Measurements from ENCODE around the gene ARHGAP24.
"Not testable (repeated sequence)": the region's sequence is repeated elsewhere in the genome, so short reads cannot be mapped to it uniquely, and the experiment has no call there.

Gene ARHGAP24

DNA sequence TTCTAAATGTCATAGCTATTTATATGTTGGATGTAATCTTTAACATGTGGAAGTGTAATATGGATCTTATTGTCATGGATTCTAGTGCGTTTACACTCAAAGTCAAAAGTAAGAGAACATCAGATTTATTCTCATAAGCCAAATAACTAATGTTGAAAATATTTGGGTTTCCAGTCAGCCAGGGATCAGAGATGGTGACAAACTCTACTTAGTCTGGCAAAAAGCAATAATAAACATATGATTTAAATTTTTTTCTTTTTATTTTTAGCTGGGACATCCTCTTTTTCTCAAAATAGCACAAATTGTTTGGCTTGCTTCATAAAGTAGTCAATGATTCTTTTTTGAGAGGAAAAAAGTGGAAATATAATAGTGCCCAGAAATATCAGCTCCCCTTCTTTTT is 392.3 kb downstream of the ARHGAP24 start:
- DNase-seq: peak; percentile 59

DNA sequence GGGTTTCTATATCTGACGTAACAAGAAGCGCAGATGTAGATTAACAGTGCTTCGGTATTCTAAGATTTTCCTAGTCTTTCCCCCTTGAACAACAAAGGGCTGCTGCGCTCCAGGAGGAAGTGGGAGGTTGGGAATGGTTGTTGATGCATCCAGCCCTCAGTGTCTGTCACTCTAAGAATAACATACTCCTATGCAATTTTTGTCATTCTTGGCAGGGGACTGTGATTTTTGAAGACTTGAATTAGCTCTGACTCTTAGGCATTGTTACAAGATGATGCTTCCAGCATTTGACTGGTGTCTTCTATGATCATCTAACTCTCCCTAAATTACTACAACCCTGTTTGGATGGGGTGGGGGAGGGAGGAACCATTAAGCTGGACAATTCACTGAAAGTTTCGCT is 394.2 kb downstream of the ARHGAP24 start:
- DNase-seq: peak; percentile 60

DNA sequence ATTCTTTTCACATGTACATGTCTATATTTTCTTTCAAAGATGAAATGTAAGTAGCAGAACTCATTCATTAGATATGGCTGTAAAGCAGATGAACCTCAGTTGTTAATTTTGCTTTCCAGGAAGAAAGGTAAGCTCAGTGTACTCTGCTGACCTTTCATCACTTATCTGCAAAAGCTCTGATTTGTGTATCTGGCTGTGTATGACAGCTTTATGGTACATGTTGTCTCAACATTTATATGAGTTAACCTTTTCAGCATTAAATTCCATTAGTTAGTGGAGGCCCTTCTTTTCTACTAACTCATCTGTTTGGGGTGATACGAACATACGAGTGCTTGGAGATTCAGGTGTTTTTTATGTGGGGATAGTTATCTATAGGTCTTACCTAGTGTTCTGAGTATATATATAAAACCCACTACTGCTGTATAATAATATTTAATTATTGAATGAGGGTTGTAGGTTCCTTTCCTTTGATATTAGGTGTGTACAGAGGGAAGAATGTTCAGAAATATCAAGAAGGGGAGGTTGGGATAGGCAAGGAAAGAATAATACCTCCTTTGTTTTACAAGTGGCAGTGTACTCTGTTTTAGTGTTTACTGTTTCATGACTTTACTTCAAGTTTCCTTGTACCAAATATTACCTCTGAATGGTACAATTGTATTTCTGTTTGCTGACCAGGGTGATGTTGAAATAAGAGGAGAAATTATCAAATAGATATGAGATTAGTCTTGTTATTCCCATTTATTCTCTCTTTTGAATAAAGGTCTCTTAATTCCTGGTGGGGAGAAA is 395.5 kb downstream of the ARHGAP24 start:
- no peak for DNase-seq

- no peak for DNase-seq
Observed at GRCh38 chr4:85873566-85873965, 398.6 kb downstream of the ARHGAP24 start.

GRCh38 chr4:85879518-85879917 is 404.6 kb downstream of the ARHGAP24 start:
- no peak for DNase-seq

- DNase-seq: no peak
Observed at GRCh38 chr4:85883180-85883579, 408.2 kb downstream of the ARHGAP24 start.

GRCh38 chr4:85884251-85884650 is 409.3 kb downstream of the ARHGAP24 start:
- no peak for DNase-seq

- DNase-seq: no peak
Observed at GRCh38 chr4:85886665-85887064, 411.7 kb downstream of the ARHGAP24 start.

GRCh38 chr4:85889314-85889713 is 414.4 kb downstream of the ARHGAP24 start:
- DNase-seq: no peak

GRCh38 chr4:85895755-85896154 is 420.8 kb downstream of the ARHGAP24 start:
- no peak for DNase-seq

DNA sequence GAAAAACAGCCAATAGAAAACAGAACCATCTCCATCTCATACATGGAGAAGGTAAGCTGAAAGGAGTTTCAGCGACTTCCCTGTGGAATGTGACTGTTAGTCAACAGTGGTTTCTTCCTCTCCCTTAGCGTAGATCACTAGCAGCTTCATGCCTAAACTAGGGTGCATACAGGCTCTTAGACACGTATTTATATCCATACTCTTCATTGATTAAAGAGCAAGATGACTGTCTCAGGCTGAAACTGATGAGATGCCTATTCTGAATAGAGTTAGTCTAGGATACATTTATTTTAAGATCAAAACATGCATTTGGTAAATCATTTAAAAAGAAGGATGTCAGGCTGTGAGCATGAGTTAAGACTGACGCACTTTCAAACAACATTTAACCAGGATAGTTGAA is 423.3 kb downstream of the ARHGAP24 start:
- no peak for DNase-seq

GRCh38 chr4:85901500-85901899 is 426.6 kb downstream of the ARHGAP24 start:
- DNase-seq: peak; percentile 17

GRCh38 chr4:85902647-85903046 is 427.7 kb downstream of the ARHGAP24 start:
- not testable (repeated sequence) for DNase-seq

DNA sequence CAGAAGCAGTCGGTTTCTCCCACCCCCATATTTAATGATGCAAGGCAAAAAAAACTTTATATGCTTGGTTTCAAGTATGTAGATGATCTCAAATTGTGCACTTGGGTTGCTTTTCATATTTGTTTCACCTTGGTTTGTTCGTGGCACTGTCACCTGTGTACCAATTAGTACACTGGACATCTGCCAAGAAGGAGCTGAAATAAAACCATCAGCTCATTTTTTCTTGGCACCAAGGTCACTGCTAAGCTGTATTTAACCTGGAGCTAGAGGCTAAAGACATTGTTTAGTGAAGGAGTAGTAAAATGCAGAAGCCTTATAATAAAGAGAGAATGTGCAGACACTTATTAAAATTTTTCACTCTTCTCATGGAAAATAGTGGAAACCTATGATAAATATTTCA is 430.8 kb downstream of the ARHGAP24 start:
- DNase-seq: no peak

GRCh38 chr4:85907001-85907400 is 432.1 kb downstream of the ARHGAP24 start:
- DNase-seq: no peak

GRCh38 chr4:85909851-85910250 is 434.9 kb downstream of the ARHGAP24 start:
- no peak for DNase-seq

GRCh38 chr4:85910985-85911384 is 436.0 kb downstream of the ARHGAP24 start:
- no peak for DNase-seq

- no peak for DNase-seq
Observed at GRCh38 chr4:85913931-85914694, 439.2 kb downstream of the ARHGAP24 start.

DNA sequence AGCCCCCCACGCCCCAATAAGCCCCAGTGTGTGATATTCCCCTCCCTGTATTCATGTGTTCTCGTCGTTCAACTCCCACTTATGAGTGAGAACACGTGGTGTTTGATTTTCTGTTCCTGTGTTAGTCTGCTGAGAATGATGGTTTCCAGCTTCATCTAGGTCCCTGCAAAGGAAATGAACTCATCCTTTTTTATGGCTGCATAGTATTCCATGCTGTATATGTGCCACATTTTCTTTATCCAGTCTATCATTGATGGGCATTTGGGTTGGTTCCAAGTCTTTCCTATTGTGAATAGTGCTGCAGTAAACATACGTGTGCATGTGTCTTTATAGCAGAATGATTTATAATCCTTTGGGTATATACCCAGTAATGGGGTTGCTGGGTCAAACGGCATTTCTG is 440.6 kb downstream of the ARHGAP24 start:
- DNase-seq: not testable (repeated sequence)

GRCh38 chr4:85919200-85919887 is 444.4 kb downstream of the ARHGAP24 start:
- DNase-seq: no peak

GRCh38 chr4:85925071-85925470 is 450.1 kb downstream of the ARHGAP24 start:
- no peak for DNase-seq

- DNase-seq: peak; percentile 66
Observed at GRCh38 chr4:85928775-85929591, 454.0 kb downstream of the ARHGAP24 start.
